Lower leg skin (tissue), 3 donors: Measurements from ENCODE around the gene SRGAP1.

Source experiments
- CTCF ChIP-seq, 3 donors: fragments of 450-650 bp; IDR thresholded peaks; one replicate each; pipeline ENCODE4 v1.5.1; 2016; ENCODE audit warnings: antibody characterized with exemption in 3 of 3, mild to moderate bottlenecking in 3 of 3, moderate library complexity in 2 of 3
- POLR2A ChIP-seq, 2 donors: fragments of 450-650 bp; IDR thresholded peaks; one replicate each; pipeline ENCODE4 v1.6.1; 2016 to 2017; ENCODE audit warnings: antibody characterized with exemption in 2 of 2, mild to moderate bottlenecking in 1 of 2, moderate library complexity in 1 of 2

DNA sequence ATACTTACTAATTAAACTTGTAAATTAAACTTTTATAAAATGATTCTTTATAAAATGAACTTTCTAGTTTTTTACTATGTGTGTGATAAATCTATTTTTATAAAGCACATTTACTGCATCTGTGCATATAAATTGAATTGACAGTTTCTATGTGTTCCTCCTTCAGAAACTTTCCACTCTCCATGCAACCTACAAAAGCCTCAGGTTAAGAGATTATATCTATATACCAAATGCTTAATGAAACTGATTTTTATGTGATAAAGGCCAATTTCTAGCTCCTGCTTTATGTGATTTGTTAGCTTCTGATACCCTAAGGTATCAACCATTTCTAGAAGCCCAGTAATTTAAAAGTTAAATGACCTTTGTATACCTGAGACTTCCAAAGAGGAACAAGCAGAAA is 174.0 kb downstream of the SRGAP1 start:
- TF ChIP-seq CTCF (IDR thresholded peaks at IDR 0.05) (no peak), POLR2A (IDR thresholded peaks at IDR 0.05) (no peak)
